Natural killer cell (primary cell): Measurements from ENCODE around the gene NECTIN1. TPM values are rescaled to one million over a fixed set of nuclear protein-coding genes. Genes with fewer than 3 reads are reported as not detected.

ENCODE experiments used
- ATAC-seq, 3 donors: fragments of 150-1000 bp in 2 of 3; fragments of 200-7000 bp in 1 of 3; cut with Tn5 transposase; 1 replicate in 1 of 3; 2 replicates in 2 of 3; pipeline ENCODE4 v1.10.0; 2021; ENCODE audit warnings: mild to moderate bottlenecking in 2 of 3, moderate library complexity in 2 of 3
- DNase-seq, 2 donors: peaks; one replicate each; pipeline versions ENCODE4 v3.0.0 to v3.0.0-alpha.2; 2013 to 2021; ENCODE audit warnings: mixed read lengths in 1 of 2
- H3K27ac ChIP-seq: one replicate; pipeline ENCODE4 v1.5.1; 2013; ENCODE audit warnings: mild to moderate bottlenecking, low read length
- H3K27me3 ChIP-seq: one replicate; pipeline ENCODE4 v1.6.1; 2013; ENCODE audit warnings: low read length; ENCODE audit not compliant: control insufficient read depth, insufficient read depth
- H3K36me3 ChIP-seq: one replicate; pipeline ENCODE4 v1.6.1; 2013; ENCODE audit warnings: low read length; ENCODE audit not compliant: control insufficient read depth, insufficient read depth
- H3K4me1 ChIP-seq: one replicate; pipeline ENCODE4 v1.6.1; 2013; ENCODE audit warnings: low read length; ENCODE audit not compliant: control insufficient read depth, insufficient read depth
- H3K4me3 ChIP-seq: one replicate; pipeline ENCODE4 v1.5.1; 2013; ENCODE audit warnings: low read length
- H3K9me3 ChIP-seq: one replicate; pipeline ENCODE4 v1.6.1; 2013; ENCODE audit warnings: low read length; ENCODE audit not compliant: control insufficient read depth, insufficient read depth
- H3K27ac Mint-ChIP-seq, 2 donors: one replicate each; pipeline ENCODE4 v1.8.0; 2022; ENCODE audit warnings: mild to moderate bottlenecking in 2 of 2, mixed read lengths in 2 of 2, moderate library complexity in 1 of 2
- H3K27me3 Mint-ChIP-seq, 2 donors: one replicate each; pipeline ENCODE4 v1.8.0; 2022; ENCODE audit warnings: low read depth in 2 of 2, mixed read lengths in 2 of 2
- H3K36me3 Mint-ChIP-seq: one replicate; pipeline ENCODE4 v1.8.0; 2022; ENCODE audit warnings: mixed read lengths
- H3K4me1 Mint-ChIP-seq, 2 donors: one replicate each; pipeline ENCODE4 v1.8.0; 2022; ENCODE audit warnings: mixed read lengths in 2 of 2
- H3K4me3 Mint-ChIP-seq: one replicate; pipeline ENCODE4 v1.8.0; 2022; ENCODE audit warnings: mild to moderate bottlenecking, moderate library complexity, mixed read lengths
- H3K9me3 Mint-ChIP-seq, 2 donors: one replicate each; pipeline ENCODE4 v1.8.0; 2022; ENCODE audit warnings: mixed read lengths in 2 of 2
- CTCF ChIP-seq: fragments of 200-600 bp; IDR thresholded peaks from one replicate; pipeline ENCODE4 v1.8.0; 2022; ENCODE audit warnings: antibody characterized with exemption
- WGBS: methylation state at CpG from one replicate; pipeline ENCODE4 v1.1.7; 2013; ENCODE audit warnings: missing lambda C conversion rate; ENCODE audit not compliant: insufficient coverage; 5-methylcytosine and 5-hydroxymethylcytosine counted together
- intact Hi-C: fragments of 100-400 bp; cut with micrococcal nuclease; formaldehyde crosslinking; loops from one replicate; pipeline ENCODE4 v1.14.2; 2022
- total RNA-seq, 4 donors: library from RNA; stranded (reverse); fragments of 120-200 nt in 1 of 4; gene quantifications; one replicate each; pipeline versions ENCODE4 v1.2.3 to v1.2.4, GENCODE V29; 2013 to 2022

Gene NECTIN1
- 10 to 100 TPM in 1 of 3 donors, 1 to 10 TPM in 2; 5.8 to 18.8 (median 7.8) TPM for total RNA-seq
- 3.1 TPM for total RNA-seq (2013)

DNA sequence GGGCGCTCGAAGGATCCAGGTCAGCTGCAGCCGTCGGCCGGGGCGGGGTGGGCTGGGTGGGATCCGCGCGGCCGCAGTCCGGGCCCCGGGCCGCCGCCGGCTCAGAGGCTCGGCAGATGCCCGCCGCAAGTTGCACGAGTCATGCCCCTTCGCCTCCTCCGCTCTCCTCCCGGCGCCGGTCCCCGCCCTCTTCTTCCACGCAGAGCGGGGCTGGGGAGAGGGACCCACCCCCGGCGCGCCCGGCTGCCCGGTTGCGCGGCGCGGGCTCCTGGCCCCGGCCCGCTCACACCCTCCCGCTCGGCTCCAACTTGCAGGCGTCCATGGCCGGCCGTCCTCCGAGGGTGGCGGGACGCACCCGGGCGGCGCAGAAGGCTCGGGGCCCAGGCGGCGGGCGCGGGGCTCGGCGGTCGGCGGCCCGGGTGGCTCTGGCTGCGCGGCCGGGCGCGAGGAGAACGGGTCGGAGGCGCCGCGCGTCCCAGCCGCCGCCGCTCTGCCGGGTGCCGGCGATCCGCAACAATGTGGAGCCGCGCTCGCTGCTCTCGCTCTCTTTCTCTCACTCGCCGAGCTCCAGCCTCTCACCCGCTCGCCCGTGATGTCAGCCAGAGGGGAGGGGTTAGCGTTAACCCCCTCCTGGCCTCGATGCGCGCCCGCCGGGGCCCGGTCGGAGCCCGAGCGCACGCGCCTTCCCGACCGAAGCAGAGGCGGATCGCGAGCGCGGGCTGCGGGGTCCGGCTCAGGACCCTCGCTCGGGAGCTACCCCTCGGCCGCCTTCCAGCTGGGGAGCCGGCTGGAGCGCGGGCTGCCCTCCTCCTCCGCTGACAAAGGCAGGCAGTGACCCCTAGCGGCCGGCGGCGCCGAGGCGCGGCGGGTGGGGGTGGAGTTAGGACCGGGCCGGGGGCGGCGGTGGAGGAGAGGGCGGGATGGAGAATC lies at the start of gene NECTIN1:
NECTIN1 (minus strand) TSS at position 550 of the 930 bp plus-strand sequence. CDS start 647 bp downstream, outside the sequence.
- H3K27ac ChIP-seq: no peak within 1 kb of the TSS
- H3K9me3 ChIP-seq: no peaks in the 10 kb centered on the region
- DNase-seq: peak; percentile 85 to 90
- peaks cover 32% of the 10 kb centered on the region for H3K4me1 ChIP-seq
- Mint-ChIP-seq H3K27ac (peak within 1 kb of the TSS in 1 of 2 donors; percentile 81), H3K36me3 (no peaks in the 10 kb centered on the region), H3K9me3 (no peaks in the 10 kb centered on the region), H3K27me3 (peaks cover 35 to 43% of the 10 kb centered on the region in 2 donors), H3K4me3 (peak within 1 kb of the TSS; percentile 94), H3K4me1 (peaks cover 5 to 32% of the 10 kb centered on the region in 2 donors)
- H3K36me3 ChIP-seq: no peaks in the 10 kb centered on the region
- WGBS: under 1% methylated on average over 128 of the region's 128 CpGs
- TF ChIP-seq CTCF: peak; percentile 100
- intact Hi-C loops: loop anchor here (1.0 to 2.0 kb wide), 4 partner anchors 38 to 87 kb away; no protein-coding TSS in a partner anchor
- ATAC-seq: peak; percentile 87 to 92 (median 87)
- peaks cover 24% of the 10 kb centered on the region for H3K27me3 ChIP-seq
- H3K4me3 ChIP-seq: peak within 1 kb of the TSS; percentile 39

- no peaks in the 10 kb centered on the region for H3K4me1 Mint-ChIP-seq
- DNase-seq: no peak
- H3K27ac Mint-ChIP-seq: no peak overlapping the region
- Histone ChIP-seq H3K4me1 (no peaks in the 10 kb centered on the region), H3K27ac (no peak overlapping the region), H3K27me3 (no peaks in the 10 kb centered on the region), H3K36me3 (no peaks in the 10 kb centered on the region), H3K4me3 (no peak overlapping the region), H3K9me3 (no peaks in the 10 kb centered on the region)
- peaks cover 17 to 30% of the 10 kb centered on the region in 2 donors for H3K27me3 Mint-ChIP-seq
- ATAC-seq: no peak
- no peak overlapping the region for H3K4me3 Mint-ChIP-seq
- no peaks in the 10 kb centered on the region for H3K9me3 Mint-ChIP-seq
- no peak for TF ChIP-seq CTCF
- H3K36me3 Mint-ChIP-seq: no peaks in the 10 kb centered on the region
- 74% methylated on average over 15 of the region's 15 CpGs for WGBS
- intact Hi-C loops: no loop called here
Measured at GRCh38 chr11:119778391-119779194, 49.6 kb upstream of the NECTIN1 start.

DNA sequence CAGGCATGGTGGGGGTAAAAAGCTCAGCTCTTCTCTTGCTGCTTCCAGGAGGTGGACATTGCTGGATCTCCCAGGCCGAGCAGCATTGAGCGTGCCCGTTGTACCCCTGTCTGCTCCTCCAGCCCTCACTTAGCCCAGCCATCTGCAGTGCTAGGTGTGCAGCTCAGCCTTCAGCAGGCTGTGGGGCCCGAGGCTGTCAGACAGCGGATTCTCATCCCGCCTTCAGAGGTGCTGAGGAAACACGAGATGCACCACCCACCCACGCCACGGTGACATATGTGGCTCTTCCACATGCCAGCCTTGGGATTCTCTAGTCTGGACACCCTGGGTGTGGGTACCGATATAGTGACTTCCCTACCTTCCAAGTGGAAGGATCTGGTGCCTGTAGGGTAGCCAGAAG lies 48.9 kb upstream of the NECTIN1 start:
- no peak overlapping the region for H3K4me3 ChIP-seq
- intact Hi-C loops: no loop called here
- no peak overlapping the region for H3K4me3 Mint-ChIP-seq
- H3K27me3 Mint-ChIP-seq: peaks cover 17 to 30% of the 10 kb centered on the region in 2 donors
- H3K27ac ChIP-seq: no peak overlapping the region
- H3K27ac Mint-ChIP-seq: no peak overlapping the region
- H3K27me3 ChIP-seq: peaks cover 2% of the 10 kb centered on the region
- DNase-seq (no peak), ATAC-seq (no peak)
- H3K36me3 ChIP-seq: no peaks in the 10 kb centered on the region
- no peak for TF ChIP-seq CTCF
- no peaks in the 10 kb centered on the region for H3K9me3 ChIP-seq
- no peaks in the 10 kb centered on the region for H3K4me1 Mint-ChIP-seq
- H3K36me3 Mint-ChIP-seq: no peaks in the 10 kb centered on the region
- WGBS: 78% methylated on average over 10 of the region's 10 CpGs
- no peaks in the 10 kb centered on the region for H3K4me1 ChIP-seq
- no peaks in the 10 kb centered on the region for H3K9me3 Mint-ChIP-seq
